Smooth muscle cell of trachea (primary cell): ENCODE results near the gene JAKMIP3. TPM values are rescaled to one million over a fixed set of nuclear protein-coding genes. Genes with fewer than 3 reads are reported as not detected.

Experiments used
- total RNA-seq: library from RNA; depleted of rRNA; stranded (reverse); fragments of >200 nt; gene quantifications from 2 replicates; pipeline ENCODE4 v1.2.1, GENCODE V29; 2014

JAKMIP3 gene
- under 0.01 and 0.17 TPM in 2 replicates for total RNA-seq

DNA sequence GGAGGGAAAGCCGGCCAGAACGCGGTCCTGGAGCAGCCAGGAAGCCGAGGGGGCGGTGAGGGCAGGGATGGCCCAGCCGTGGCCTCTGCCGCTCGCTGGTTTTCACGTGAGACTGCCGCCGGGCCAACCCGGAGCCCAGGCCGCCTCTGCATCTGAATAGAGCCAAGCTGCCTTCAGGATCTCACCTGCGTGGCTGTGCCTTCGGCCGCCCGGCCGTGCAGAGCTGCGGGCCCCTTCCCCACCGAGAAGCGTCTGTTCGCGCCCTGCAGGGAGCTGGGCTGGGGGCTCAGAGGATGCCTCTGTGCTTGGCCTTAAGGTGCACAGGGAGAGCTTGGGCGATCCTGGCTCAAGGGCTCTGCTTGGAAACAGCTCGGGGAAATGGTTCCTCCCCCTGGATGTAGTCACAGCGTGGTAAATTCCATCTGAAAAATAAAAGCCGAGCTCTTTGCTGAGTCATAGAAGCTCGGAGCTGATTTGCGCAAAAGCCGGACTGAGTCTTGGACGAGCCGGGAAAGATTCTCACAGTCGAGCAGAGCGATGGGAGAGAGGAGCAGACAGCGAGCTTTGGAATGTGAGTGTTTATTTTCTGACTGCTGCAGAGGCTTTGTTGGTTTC lies at the start of gene JAKMIP3:
Gene JAKMIP3, plus strand, starts transcription at position 456 of the 615 bp plus-strand sequence. CDS start 38,863 bp downstream, outside the sequence.

Other genes with a start within 250 kb of the JAKMIP3 start
- 26.5 and 29.3 TPM in 2 replicates for gene PPP2R2D, start 164.9 kb upstream of the JAKMIP3 start, total RNA-seq
- gene BNIP3, start 84.0 kb upstream of the JAKMIP3 start, total RNA-seq: 152 and 162 TPM in 2 replicates
- 1.3 and 4.2 TPM in 2 replicates for gene DPYSL4, start 121.0 kb downstream of the JAKMIP3 start, total RNA-seq
- 10.3 and 16.2 TPM in 2 replicates for gene STK32C, start 242.0 kb downstream of the JAKMIP3 start, total RNA-seq